HepG2 (cell line): ENCODE measurements around the gene RUNDC1. TPM values are rescaled to one million over a fixed set of nuclear protein-coding genes. Genes with fewer than 3 reads are reported as not detected.

Experiments used
- ADNP ChIP-seq: sonication (generic); formaldehyde crosslinking; IDR thresholded peaks from 2 replicates; pipeline ENCODE4 v1.4.0; 2020; ENCODE audit warnings: missing genetic modification reagents
- DPF2 ChIP-seq: sonication (generic); formaldehyde crosslinking; IDR thresholded peaks from 2 replicates; pipeline ENCODE4 v1.4.0; 2020; ENCODE audit warnings: mild to moderate bottlenecking, low read depth, missing genetic modification reagents, borderline replicate concordance
- HDAC1 ChIP-seq: sonication (generic); formaldehyde crosslinking; IDR thresholded peaks from 2 replicates; pipeline ENCODE4 v1.5.1; 2020; ENCODE audit warnings: mild to moderate bottlenecking, missing genetic modification reagents
- HDAC2 ChIP-seq: sonication (generic); formaldehyde crosslinking; IDR thresholded peaks from 2 replicates; pipeline ENCODE4 v1.4.0; 2020; ENCODE audit warnings: missing genetic modification reagents
- MAFG ChIP-seq: sonication (generic); formaldehyde crosslinking; IDR thresholded peaks from 2 replicates; pipeline ENCODE4 v1.5.1; 2020; ENCODE audit warnings: mild to moderate bottlenecking, missing genetic modification reagents
- NR2F2 ChIP-seq: IDR thresholded peaks from 2 replicates; pipeline ENCODE4 v1.6.1; 2012; ENCODE audit warnings: low read depth, inconsistent platforms, borderline replicate concordance
- NR3C1 ChIP-seq: sonication (generic); formaldehyde crosslinking; IDR thresholded peaks from 2 replicates; pipeline ENCODE4 v1.4.0; 2020; ENCODE audit warnings: missing genetic modification reagents
- PCBP1 ChIP-seq: fragments of 200-400 bp; formaldehyde crosslinking; IDR thresholded peaks from 2 replicates; pipeline ENCODE4 v1.6.1; 2017; ENCODE audit warnings: mild to moderate bottlenecking, low read depth, low read length, borderline replicate concordance
- POLR2AphosphoS5 ChIP-seq: IDR thresholded peaks from 2 replicates; pipeline ENCODE4 v1.6.1; 2012; ENCODE audit warnings: low read depth, low read length
- RFXANK ChIP-seq: IDR thresholded peaks from 2 replicates; pipeline ENCODE4 v1.6.1; 2016
- SPEN ChIP-seq: sonication (generic); formaldehyde crosslinking; IDR thresholded peaks from 2 replicates; pipeline ENCODE4 v1.5.1; 2020; ENCODE audit warnings: low read depth, mild to moderate bottlenecking, missing genetic modification reagents
- TBL1XR1 ChIP-seq: fragments of 150-350 bp; IDR thresholded peaks from 2 replicates; pipeline ENCODE4 v1.6.1; 2014; ENCODE audit warnings: borderline replicate concordance, low read length; ENCODE audit not compliant: partially characterized antibody
- U2AF2 ChIP-seq: fragments of 200-400 bp; formaldehyde crosslinking; IDR thresholded peaks from 2 replicates; pipeline ENCODE4 v1.6.1; 2017; ENCODE audit warnings: low read depth, mild to moderate bottlenecking, low read length
- ZGPAT ChIP-seq: IDR thresholded peaks from 2 replicates; pipeline ENCODE4 v1.6.1; 2016; ENCODE audit warnings: mild to moderate bottlenecking
- ZMYM4 ChIP-seq: sonication (generic); formaldehyde crosslinking; IDR thresholded peaks from 2 replicates; pipeline ENCODE4 v1.8.1; 2023; ENCODE audit warnings: mild to moderate bottlenecking, missing genetic modification reagents
- ZNF788 ChIP-seq: sonication (generic); formaldehyde crosslinking; IDR thresholded peaks from 2 replicates; pipeline ENCODE4 v1.5.0; 2020; ENCODE audit warnings: mild to moderate bottlenecking, missing genetic modification reagents, borderline replicate concordance
- polyA plus RNA-seq, 8 experiments: library from polyadenylated mRNA; depleted of rRNA in 3 of 8; stranded (reverse) in 7 of 8; unstranded in 1 of 8; fragments of >200 nt; fragmentation: Illumina TruSeq in 4 of 8; extraction: Trizol in 4 of 8; gene quantifications; 2 replicates each; pipeline versions ENCODE4 v1.2.1 to v1.2.3, GENCODE V29; 2011 to 2016; ENCODE audit warnings: low read depth in 4 of 8, missing spikeins in 1 of 8, mixed read lengths in 1 of 8; ENCODE audit not compliant: insufficient read depth in 1 of 8
- total RNA-seq, 5 experiments: library from RNA; depleted of rRNA; stranded (reverse); fragments of >200 nt; fragmentation: Illumina TruSeq; extraction: Trizol; gene quantifications; 2 replicates each; pipeline ENCODE4 v1.2.3, GENCODE V29; 2016; ENCODE audit warnings: low read depth in 1 of 5
- TF ChIP-seq, protein P1 (sequence below): sonication (generic); formaldehyde crosslinking; IDR thresholded peaks from 2 replicates; pipeline ENCODE4 v1.5.1; 2020; ENCODE audit warnings: mild to moderate bottlenecking, missing genetic modification reagents
- TF ChIP-seq, protein P2 (sequence below): IDR thresholded peaks from 2 replicates; pipeline ENCODE4 v1.6.1; 2016; ENCODE audit warnings: low read depth, missing genetic modification reagents, missing compliant biosample characterization
- TF ChIP-seq, protein P3 (sequence below): sonication (generic); formaldehyde crosslinking; IDR thresholded peaks from 2 replicates; pipeline ENCODE4 v1.8.0; 2022; ENCODE audit warnings: mild to moderate bottlenecking, missing genetic modification reagents, moderate library complexity

RUNDC1 gene
- total and polyA plus RNA-seq, 2 of the 13 experiments (the other 11 are each of a cell fraction or from before 2014, with no cell fraction given), result 10.3 to 11.4 TPM

- TF ChIP-seq, protein P1, sequence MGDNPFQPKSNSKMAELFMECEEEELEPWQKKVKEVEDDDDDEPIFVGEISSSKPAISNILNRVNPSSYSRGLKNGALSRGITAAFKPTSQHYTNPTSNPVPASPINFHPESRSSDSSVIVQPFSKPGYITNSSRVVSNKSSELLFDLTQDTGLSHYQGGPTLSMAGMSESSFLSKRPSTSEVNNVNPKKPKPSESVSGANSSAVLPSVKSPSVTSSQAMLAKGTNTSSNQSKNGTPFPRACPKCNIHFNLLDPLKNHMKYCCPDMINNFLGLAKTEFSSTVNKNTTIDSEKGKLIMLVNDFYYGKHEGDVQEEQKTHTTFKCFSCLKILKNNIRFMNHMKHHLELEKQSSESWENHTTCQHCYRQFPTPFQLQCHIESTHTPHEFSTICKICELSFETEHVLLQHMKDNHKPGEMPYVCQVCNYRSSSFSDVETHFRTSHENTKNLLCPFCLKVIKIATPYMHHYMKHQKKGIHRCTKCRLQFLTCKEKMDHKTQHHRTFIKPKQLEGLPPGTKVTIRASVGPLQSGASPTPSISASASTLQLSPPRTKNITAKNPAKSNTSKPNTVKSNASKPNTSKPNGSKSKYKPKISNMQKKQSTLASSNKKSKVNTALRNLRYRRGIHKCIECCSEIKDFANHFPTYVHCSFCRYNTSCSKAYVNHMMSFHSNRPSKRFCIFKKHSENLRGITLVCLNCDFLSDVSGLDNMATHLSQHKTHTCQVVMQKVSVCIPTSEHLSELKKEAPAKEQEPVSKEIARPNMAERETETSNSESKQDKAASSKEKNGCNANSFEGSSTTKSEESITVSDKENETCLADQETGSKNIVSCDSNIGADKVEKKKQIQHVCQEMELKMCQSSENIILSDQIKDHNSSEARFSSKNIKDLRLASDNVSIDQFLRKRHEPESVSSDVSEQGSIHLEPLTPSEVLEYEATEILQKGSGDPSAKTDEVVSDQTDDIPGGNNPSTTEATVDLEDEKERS, result no peak
- TF ChIP-seq MAFG (CRISPR knock-in tag) (no peak), ADNP (CRISPR knock-in tag) (no peak), U2AF2 (no peak), ZNF788 (CRISPR knock-in tag) (peak; percentile 52; the same call in 1 of the 2 replicates), RFXANK (CRISPR knock-in tag) (peak; percentile 88), DPF2 (CRISPR knock-in tag) (no peak), ZMYM4 (peak; percentile 19; the same call in 1 of the 2 replicates), PCBP1 (no peak), TBL1XR1 (no peak), NR2F2 (peak; percentile 79; the same call in 1 of the 2 replicates), POLR2AphosphoS5 (peak; percentile 73), ZGPAT (peak; percentile 85), HDAC2 (CRISPR knock-in tag) (peak; percentile 93), SPEN (CRISPR knock-in tag) (peak; percentile 31; the same call in 1 of the 2 replicates), NR3C1 (CRISPR knock-in tag) (no peak), HDAC1 (peak; percentile 62)
- TF ChIP-seq, protein P2, sequence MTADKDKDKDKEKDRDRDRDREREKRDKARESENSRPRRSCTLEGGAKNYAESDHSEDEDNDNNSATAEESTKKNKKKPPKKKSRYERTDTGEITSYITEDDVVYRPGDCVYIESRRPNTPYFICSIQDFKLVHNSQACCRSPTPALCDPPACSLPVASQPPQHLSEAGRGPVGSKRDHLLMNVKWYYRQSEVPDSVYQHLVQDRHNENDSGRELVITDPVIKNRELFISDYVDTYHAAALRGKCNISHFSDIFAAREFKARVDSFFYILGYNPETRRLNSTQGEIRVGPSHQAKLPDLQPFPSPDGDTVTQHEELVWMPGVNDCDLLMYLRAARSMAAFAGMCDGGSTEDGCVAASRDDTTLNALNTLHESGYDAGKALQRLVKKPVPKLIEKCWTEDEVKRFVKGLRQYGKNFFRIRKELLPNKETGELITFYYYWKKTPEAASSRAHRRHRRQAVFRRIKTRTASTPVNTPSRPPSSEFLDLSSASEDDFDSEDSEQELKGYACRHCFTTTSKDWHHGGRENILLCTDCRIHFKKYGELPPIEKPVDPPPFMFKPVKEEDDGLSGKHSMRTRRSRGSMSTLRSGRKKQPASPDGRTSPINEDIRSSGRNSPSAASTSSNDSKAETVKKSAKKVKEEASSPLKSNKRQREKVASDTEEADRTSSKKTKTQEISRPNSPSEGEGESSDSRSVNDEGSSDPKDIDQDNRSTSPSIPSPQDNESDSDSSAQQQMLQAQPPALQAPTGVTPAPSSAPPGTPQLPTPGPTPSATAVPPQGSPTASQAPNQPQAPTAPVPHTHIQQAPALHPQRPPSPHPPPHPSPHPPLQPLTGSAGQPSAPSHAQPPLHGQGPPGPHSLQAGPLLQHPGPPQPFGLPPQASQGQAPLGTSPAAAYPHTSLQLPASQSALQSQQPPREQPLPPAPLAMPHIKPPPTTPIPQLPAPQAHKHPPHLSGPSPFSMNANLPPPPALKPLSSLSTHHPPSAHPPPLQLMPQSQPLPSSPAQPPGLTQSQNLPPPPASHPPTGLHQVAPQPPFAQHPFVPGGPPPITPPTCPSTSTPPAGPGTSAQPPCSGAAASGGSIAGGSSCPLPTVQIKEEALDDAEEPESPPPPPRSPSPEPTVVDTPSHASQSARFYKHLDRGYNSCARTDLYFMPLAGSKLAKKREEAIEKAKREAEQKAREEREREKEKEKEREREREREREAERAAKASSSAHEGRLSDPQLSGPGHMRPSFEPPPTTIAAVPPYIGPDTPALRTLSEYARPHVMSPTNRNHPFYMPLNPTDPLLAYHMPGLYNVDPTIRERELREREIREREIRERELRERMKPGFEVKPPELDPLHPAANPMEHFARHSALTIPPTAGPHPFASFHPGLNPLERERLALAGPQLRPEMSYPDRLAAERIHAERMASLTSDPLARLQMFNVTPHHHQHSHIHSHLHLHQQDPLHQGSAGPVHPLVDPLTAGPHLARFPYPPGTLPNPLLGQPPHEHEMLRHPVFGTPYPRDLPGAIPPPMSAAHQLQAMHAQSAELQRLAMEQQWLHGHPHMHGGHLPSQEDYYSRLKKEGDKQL (CRISPR knock-in tag), result peak; percentile 80; the same call in 1 of the 2 replicates
- TF ChIP-seq, protein P3, sequence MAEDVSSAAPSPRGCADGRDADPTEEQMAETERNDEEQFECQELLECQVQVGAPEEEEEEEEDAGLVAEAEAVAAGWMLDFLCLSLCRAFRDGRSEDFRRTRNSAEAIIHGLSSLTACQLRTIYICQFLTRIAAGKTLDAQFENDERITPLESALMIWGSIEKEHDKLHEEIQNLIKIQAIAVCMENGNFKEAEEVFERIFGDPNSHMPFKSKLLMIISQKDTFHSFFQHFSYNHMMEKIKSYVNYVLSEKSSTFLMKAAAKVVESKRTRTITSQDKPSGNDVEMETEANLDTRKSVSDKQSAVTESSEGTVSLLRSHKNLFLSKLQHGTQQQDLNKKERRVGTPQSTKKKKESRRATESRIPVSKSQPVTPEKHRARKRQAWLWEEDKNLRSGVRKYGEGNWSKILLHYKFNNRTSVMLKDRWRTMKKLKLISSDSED, result no peak
Measured at GRCh38 chr17:43010667-43011308, 30.4 kb downstream of the RUNDC1 start (continued).
